OCI-LY1 (cell line): ENCODE measurements around the gene RASSF8.

ENCODE experiments used
- H2AFZ ChIP-seq: fragments of 200-600 bp; sonication (generic), shearing (Covaris generic); 2 replicates; pipeline ENCODE4 v1.6.0; 2014; ENCODE audit warnings: antibody characterized with exemption, mild to moderate bottlenecking, low read length
- H3F3A ChIP-seq: fragments of 200-600 bp; sonication (generic), shearing (Covaris generic); 2 replicates; pipeline ENCODE4 v1.6.0; 2014; ENCODE audit warnings: mild to moderate bottlenecking, antibody characterized with exemption, low read length, moderate library complexity; ENCODE audit not compliant: insufficient read depth
- H3K27ac ChIP-seq: fragments of 200-600 bp; sonication (generic); 2 replicates; pipeline ENCODE4 v1.5.1; 2014; ENCODE audit warnings: low read length, mixed run types, mild to moderate bottlenecking, low read depth; ENCODE audit not compliant: poor library complexity, severe bottlenecking
- H3K27me3 ChIP-seq: fragments of 200-600 bp; sonication (generic); 2 replicates; pipeline ENCODE4 v1.6.0; 2014; ENCODE audit warnings: antibody characterized with exemption, mild to moderate bottlenecking, low read length, moderate library complexity; ENCODE audit not compliant: insufficient read depth
- H3K36me3 ChIP-seq: fragments of 200-600 bp; sonication (generic); 2 replicates; pipeline ENCODE4 v1.6.1; 2014; ENCODE audit warnings: mild to moderate bottlenecking, antibody characterized with exemption, low read length, moderate library complexity, mixed read lengths; ENCODE audit not compliant: insufficient read depth
- H3K4me1 ChIP-seq: fragments of 200-600 bp; sonication (generic); 2 replicates; pipeline ENCODE4 v1.5.1; 2014; ENCODE audit warnings: mild to moderate bottlenecking, low read length, moderate library complexity; ENCODE audit not compliant: insufficient read depth, severe bottlenecking
- H3K4me2 ChIP-seq: fragments of 200-600 bp; sonication (generic), shearing (Covaris generic); 2 replicates; pipeline ENCODE4 v1.6.1; 2014; ENCODE audit warnings: low read length
- H3K4me3 ChIP-seq: fragments of 200-600 bp; sonication (generic); 2 replicates; pipeline ENCODE4 v1.5.1; 2014; ENCODE audit warnings: low read length, low read depth, mild to moderate bottlenecking, mixed read lengths; ENCODE audit not compliant: poor library complexity, severe bottlenecking
- H3K79me2 ChIP-seq: fragments of 200-600 bp; shearing (Covaris generic); 2 replicates; pipeline ENCODE4 v1.6.1; 2016; ENCODE audit warnings: mixed run types, low read length, mixed read lengths; ENCODE audit not compliant: insufficient read depth
- H3K9ac ChIP-seq: fragments of 200-600 bp; sonication (generic), shearing (Covaris generic); 2 replicates; pipeline ENCODE4 v1.6.1; 2014; ENCODE audit warnings: mild to moderate bottlenecking, low read length, mixed read lengths
- H3K9me2 ChIP-seq: fragments of 200-600 bp; sonication (generic), shearing (Covaris generic); 2 replicates; pipeline ENCODE4 v1.6.1; 2014; ENCODE audit warnings: low read depth, mild to moderate bottlenecking, low read length, mixed read lengths
- H3K9me3 ChIP-seq: fragments of 200-600 bp; shearing (Covaris generic); 2 replicates; pipeline ENCODE4 v1.6.1; 2014; ENCODE audit warnings: low read length, mixed read lengths
- H4K20me1 ChIP-seq: fragments of 200-600 bp; sonication (generic), shearing (Covaris generic); 2 replicates; pipeline ENCODE4 v1.6.0; 2016; ENCODE audit warnings: mild to moderate bottlenecking, low read length; ENCODE audit not compliant: insufficient read depth
- CTCF ChIP-seq: fragments of 200-600 bp; sonication (generic), shearing (Covaris generic); IDR thresholded peaks from 2 replicates; pipeline ENCODE4 v1.5.1; 2017; ENCODE audit warnings: mild to moderate bottlenecking, antibody characterized with exemption, low read length, moderate library complexity, mixed read lengths
- EZH2 ChIP-seq: fragments of 200-600 bp; sonication (generic), shearing (Covaris generic); IDR thresholded peaks from 2 replicates; pipeline ENCODE4 v1.8.0; 2017; ENCODE audit warnings: borderline replicate concordance, mixed run types, mild to moderate bottlenecking, antibody characterized with exemption, low read length, moderate library complexity, mixed read lengths

The RASSF8 gene

GRCh38 chr12:25995906-25996305 is 37.4 kb downstream of the RASSF8 start:
- Histone ChIP-seq H3K79me2 (no peaks in the 10 kb centered on the region), H3K36me3 (no peaks in the 10 kb centered on the region), H3K4me2 (no peak overlapping the region), H3K9ac (no peak overlapping the region), H4K20me1 (no peaks in the 10 kb centered on the region), H3K27ac (no peak overlapping the region), H3K9me2 (no peaks in the 10 kb centered on the region), H2AFZ (no peak overlapping the region), H3K4me1 (no peaks in the 10 kb centered on the region), H3K9me3 (no peaks in the 10 kb centered on the region), H3K4me3 (no peak overlapping the region), H3F3A (no peaks in the 10 kb centered on the region), H3K27me3 (no peaks in the 10 kb centered on the region)
- TF ChIP-seq CTCF = no peak
- TF ChIP-seq EZH2 = no peak

- Histone ChIP-seq H3K4me1 (no peaks in the 10 kb centered on the region), H3F3A (no peaks in the 10 kb centered on the region), H3K27me3 (no peaks in the 10 kb centered on the region), H4K20me1 (no peaks in the 10 kb centered on the region), H3K4me3 (no peak overlapping the region), H2AFZ (no peak overlapping the region), H3K9me2 (no peaks in the 10 kb centered on the region), H3K9ac (no peak overlapping the region), H3K79me2 (no peaks in the 10 kb centered on the region), H3K27ac (no peak overlapping the region), H3K9me3 (no peaks in the 10 kb centered on the region), H3K4me2 (no peak overlapping the region), H3K36me3 (no peaks in the 10 kb centered on the region)
- TF ChIP-seq CTCF = no peak
- no peak for TF ChIP-seq EZH2
Observed at GRCh38 chr12:25996677-25997076, 38.2 kb downstream of the RASSF8 start.

GRCh38 chr12:25997201-25997963 is 38.9 kb downstream of the RASSF8 start:
- H3K36me3 ChIP-seq = no peaks in the 10 kb centered on the region
- no peak overlapping the region for H3K4me2 ChIP-seq
- no peak overlapping the region for H3K9ac ChIP-seq
- H3K27ac ChIP-seq = no peak overlapping the region
- H3K79me2 ChIP-seq = no peaks in the 10 kb centered on the region
- no peaks in the 10 kb centered on the region for H3K9me3 ChIP-seq
- no peaks in the 10 kb centered on the region for H3K4me1 ChIP-seq
- no peaks in the 10 kb centered on the region for H3K9me2 ChIP-seq
- H4K20me1 ChIP-seq = no peaks in the 10 kb centered on the region
- H3F3A ChIP-seq = no peaks in the 10 kb centered on the region
- no peak overlapping the region for H3K4me3 ChIP-seq
- no peak overlapping the region for H2AFZ ChIP-seq
- no peaks in the 10 kb centered on the region for H3K27me3 ChIP-seq
- TF ChIP-seq EZH2 (no peak), CTCF (no peak)
